Measurements from ENCODE around the gene SYDE1.

The SYDE1 gene

DNA sequence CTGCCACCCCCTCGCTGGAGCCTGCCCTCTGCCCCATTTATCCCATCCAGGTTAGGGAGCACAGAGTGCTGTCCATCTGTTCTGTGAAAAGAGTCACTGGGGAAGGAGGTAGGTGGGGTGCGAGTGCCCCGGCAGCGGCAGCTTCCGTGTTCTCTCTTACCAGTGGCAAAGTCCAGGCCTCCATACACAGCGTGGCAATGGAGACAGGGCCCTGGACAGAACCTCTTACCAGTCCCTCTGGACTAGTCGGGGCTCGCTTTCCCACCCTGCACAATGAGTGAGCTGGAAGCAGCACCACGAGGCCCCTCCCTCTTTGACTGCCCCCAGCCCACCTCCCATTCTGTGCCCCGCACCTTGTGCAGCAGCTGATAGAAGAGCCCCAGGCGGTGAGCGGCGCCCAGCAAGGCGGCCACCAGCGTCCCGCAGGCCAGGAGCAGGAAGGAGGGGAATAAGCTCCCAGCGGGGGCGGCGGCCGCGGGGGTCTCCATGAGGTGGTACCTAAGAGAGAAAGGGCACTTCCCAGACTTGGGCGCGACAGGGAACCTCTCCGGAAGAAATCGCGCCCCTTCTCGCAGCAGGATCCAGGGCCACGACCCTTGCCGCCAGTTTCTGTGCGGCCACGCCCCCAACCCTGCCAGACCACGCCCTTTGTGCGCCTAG, 17.5 kb downstream of the SYDE1 start:
- Histone ChIP-seq H3K4me3 (ENCODE audit: low read depth, low read length) (peak overlapping the region; percentile 99), H3K9me3 (ENCODE audit: control insufficient read depth, low read length) (no peaks in the 10 kb centered on the region), H3K36me3 (ENCODE audit: control insufficient read depth, insufficient read depth, low read length) (no peaks in the 10 kb centered on the region), H3K4me1 (peaks cover 14% of the 10 kb centered on the region), H3K27ac (peak overlapping the region; percentile 97), H3K27me3 (ENCODE audit: control insufficient read depth, insufficient read depth, low read length) (no peaks in the 10 kb centered on the region), H3K79me2 (no peaks in the 10 kb centered on the region), H3K9ac (peak overlapping the region; percentile 81), H2AFZ (peak overlapping the region; percentile 97), H3K4me2 (ENCODE audit: low read length) (peak overlapping the region; percentile 98)
- TF ChIP-seq, protein P1, sequence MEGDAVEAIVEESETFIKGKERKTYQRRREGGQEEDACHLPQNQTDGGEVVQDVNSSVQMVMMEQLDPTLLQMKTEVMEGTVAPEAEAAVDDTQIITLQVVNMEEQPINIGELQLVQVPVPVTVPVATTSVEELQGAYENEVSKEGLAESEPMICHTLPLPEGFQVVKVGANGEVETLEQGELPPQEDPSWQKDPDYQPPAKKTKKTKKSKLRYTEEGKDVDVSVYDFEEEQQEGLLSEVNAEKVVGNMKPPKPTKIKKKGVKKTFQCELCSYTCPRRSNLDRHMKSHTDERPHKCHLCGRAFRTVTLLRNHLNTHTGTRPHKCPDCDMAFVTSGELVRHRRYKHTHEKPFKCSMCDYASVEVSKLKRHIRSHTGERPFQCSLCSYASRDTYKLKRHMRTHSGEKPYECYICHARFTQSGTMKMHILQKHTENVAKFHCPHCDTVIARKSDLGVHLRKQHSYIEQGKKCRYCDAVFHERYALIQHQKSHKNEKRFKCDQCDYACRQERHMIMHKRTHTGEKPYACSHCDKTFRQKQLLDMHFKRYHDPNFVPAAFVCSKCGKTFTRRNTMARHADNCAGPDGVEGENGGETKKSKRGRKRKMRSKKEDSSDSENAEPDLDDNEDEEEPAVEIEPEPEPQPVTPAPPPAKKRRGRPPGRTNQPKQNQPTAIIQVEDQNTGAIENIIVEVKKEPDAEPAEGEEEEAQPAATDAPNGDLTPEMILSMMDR (IDR thresholded peaks at IDR 0.05) = no peak

DNA sequence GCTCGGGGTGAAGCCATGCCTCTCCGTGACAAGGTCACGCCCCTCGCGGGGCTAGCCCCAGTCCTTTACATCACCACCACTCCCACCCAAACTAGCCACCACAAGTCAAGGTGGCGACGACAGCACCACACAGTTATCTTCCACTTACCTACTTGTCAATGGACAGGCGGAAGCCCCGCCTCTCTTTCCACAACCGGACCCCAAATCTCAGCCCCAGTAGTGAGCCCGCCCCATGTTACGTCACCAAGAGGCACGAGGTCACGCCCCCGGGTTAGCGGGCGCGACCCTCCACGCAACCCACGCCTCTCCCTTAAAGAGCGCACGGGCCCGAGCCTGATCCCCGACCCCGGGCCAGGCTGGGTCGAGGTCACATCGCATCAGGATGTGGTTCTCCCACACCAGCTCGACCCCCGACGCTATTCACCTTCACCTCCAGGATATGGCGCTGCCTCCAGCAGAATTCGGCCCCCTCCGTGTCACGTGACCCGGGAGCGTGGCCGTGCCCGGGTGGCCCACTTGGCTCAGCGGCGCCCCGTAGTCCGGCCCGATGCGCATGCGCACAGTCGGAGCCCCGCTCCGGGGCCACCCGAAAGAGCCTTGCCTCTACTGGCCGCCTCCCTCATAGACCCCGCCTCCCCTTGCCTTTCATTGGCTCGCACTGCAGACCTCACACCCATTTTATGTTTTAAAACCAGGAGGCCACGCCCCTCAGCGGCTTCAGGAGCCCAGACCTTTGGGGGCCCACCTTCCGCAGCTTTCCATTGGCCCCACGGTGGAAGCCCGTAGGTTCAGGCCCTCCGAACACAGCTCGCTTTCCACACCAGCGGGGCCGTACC, 18.2 kb downstream of the SYDE1 start:
- Histone ChIP-seq H3K4me2 (ENCODE audit: low read length) (peak overlapping the region; percentile 98), H3K9ac (peak overlapping the region; percentile 81), H3K27me3 (ENCODE audit: control insufficient read depth, insufficient read depth, low read length) (no peaks in the 10 kb centered on the region), H3K9me3 (ENCODE audit: control insufficient read depth, low read length) (no peaks in the 10 kb centered on the region), H2AFZ (peak overlapping the region; percentile 97), H3K4me3 (ENCODE audit: low read depth, low read length) (peak overlapping the region; percentile 99), H3K79me2 (no peaks in the 10 kb centered on the region), H3K36me3 (ENCODE audit: control insufficient read depth, insufficient read depth, low read length) (no peaks in the 10 kb centered on the region), H3K4me1 (peaks cover 14% of the 10 kb centered on the region), H3K27ac (peak overlapping the region; percentile 97)
- TF ChIP-seq, protein P1 (IDR thresholded peaks at IDR 0.05) = no peak

DNA sequence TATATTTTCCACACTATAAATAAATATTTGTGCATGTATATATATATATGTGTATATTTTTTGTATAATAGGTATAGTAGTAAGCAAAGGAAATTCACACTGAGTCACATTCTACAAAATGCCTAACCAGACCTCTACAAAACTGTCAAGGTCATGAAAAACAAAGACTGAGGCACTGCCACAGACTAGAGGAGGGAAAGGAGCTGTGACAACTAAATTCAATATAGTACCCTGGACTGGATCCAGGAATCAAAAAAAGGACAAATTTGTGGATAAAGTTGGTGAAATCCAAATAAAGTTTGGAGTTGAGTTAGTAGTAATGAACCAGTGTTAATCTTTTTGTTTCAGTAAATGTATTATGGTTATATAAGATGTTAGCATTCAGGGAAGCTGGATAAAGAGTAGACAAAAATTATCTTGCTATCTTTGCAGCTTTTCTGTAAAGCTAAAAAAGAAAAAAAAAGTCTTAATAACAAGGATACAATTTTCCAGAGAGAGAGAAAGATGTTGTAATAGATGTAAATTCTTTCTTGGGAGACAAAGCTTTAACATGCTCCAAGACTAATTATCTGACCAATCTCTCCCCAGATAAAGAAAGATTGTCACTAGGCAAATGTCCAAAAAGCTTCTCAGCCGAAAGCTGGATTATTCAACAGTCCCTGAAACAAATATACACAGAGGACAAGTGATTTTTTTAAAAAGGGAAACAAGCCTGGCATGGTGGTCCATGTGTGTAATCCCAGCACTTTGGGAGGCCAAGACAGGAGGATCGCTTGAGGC, 19.1 kb downstream of the SYDE1 start:
- H3K27ac ChIP-seq = peak overlapping the region; percentile 97
- H3K9ac ChIP-seq = no peak overlapping the region
- H3K4me2 ChIP-seq (ENCODE audit: low read length) = peak overlapping the region; percentile 96
- no peaks in the 10 kb centered on the region for H3K9me3 ChIP-seq (ENCODE audit: control insufficient read depth, low read length)
- TF ChIP-seq, protein P1 (IDR thresholded peaks at IDR 0.05) = no peak
- H3K79me2 ChIP-seq = no peaks in the 10 kb centered on the region
- H2AFZ ChIP-seq = peak overlapping the region; percentile 97
- H3K27me3 ChIP-seq (ENCODE audit: control insufficient read depth, insufficient read depth, low read length) = no peaks in the 10 kb centered on the region
- H3K36me3 ChIP-seq (ENCODE audit: control insufficient read depth, insufficient read depth, low read length) = no peaks in the 10 kb centered on the region
- peaks cover 14% of the 10 kb centered on the region for H3K4me1 ChIP-seq
- peak overlapping the region; percentile 99 for H3K4me3 ChIP-seq (ENCODE audit: low read depth, low read length)

DNA sequence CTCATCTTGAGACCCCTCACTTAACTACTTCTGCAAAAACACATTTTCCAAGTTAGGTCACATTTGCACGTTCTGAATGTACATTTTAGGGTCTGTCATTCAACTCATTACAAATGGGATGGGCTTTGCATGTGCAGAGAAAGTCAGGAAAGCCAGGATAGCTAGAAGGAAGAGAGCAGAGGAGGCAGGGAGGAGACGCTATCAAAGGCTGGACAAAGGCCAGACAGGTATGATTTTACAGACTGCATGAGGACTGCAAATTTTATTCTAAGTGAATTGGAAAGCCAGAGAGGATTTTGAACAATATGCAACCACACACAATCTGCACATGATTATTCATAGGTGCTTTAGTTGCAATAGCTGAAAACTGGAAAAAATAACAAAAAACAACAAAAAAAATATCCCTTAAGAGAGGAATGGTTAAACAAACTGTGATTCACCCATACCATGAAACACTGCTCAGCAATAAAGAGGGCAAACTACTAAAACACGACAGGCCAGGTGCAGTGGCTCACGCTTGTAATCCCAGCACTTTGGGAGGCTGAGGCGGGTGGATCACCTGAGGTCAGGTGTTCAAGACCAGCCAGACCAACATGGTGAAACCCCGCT, 21.1 kb downstream of the SYDE1 start:
- H3K4me1 ChIP-seq = peaks cover 14% of the 10 kb centered on the region
- H3K27me3 ChIP-seq (ENCODE audit: control insufficient read depth, insufficient read depth, low read length) = no peaks in the 10 kb centered on the region
- no peak overlapping the region for H3K4me3 ChIP-seq (ENCODE audit: low read depth, low read length)
- no peaks in the 10 kb centered on the region for H3K9me3 ChIP-seq (ENCODE audit: control insufficient read depth, low read length)
- TF ChIP-seq, protein P1 (IDR thresholded peaks at IDR 0.05) = no peak
- no peaks in the 10 kb centered on the region for H3K36me3 ChIP-seq (ENCODE audit: control insufficient read depth, insufficient read depth, low read length)
- no peak overlapping the region for H2AFZ ChIP-seq
- H3K9ac ChIP-seq = no peak overlapping the region
- H3K27ac ChIP-seq = no peak overlapping the region
- H3K4me2 ChIP-seq (ENCODE audit: low read length) = no peak overlapping the region
- H3K79me2 ChIP-seq = no peaks in the 10 kb centered on the region

Measured in parathyroid adenoma (tissue), 2 donors.